Colonic mucosa (tissue), 4 donors: ENCODE results near the gene NDUFB8. TPM values are rescaled to one million over a fixed set of nuclear protein-coding genes. Genes with fewer than 3 reads are reported as not detected.

Experiments
- DNase-seq: peaks from one replicate; pipeline ENCODE4 v3.0.0-alpha.2; 2020
- H3K27ac ChIP-seq: fragments of 200-600 bp; one replicate; pipeline ENCODE4 v1.8.0; 2021
- H3K27me3 ChIP-seq: fragments of 200-600 bp; one replicate; pipeline ENCODE4 v1.8.0; 2021
- H3K36me3 ChIP-seq: fragments of 200-600 bp; one replicate; pipeline ENCODE4 v1.8.0; 2021
- H3K4me1 ChIP-seq: fragments of 200-600 bp; one replicate; pipeline ENCODE4 v1.8.0; 2021; ENCODE audit warnings: mild to moderate bottlenecking
- H3K4me3 ChIP-seq: fragments of 200-600 bp; one replicate; pipeline ENCODE4 v1.8.0; 2021
- H3K9ac ChIP-seq, 2 donors: one replicate each; pipeline ENCODE4 v1.7.0; 2013; ENCODE audit warnings: control low read depth in 2 of 2, low read depth in 2 of 2, low read length in 2 of 2
- H3K9me3 ChIP-seq: fragments of 200-600 bp; one replicate; pipeline ENCODE4 v1.8.0; 2021
- CTCF ChIP-seq: fragments of 200-600 bp; IDR thresholded peaks from one replicate; pipeline ENCODE4 v1.8.0; 2022; ENCODE audit warnings: antibody characterized with exemption, mild to moderate bottlenecking
- intact Hi-C: fragments of 100-400 bp; cut with DNase I; formaldehyde crosslinking; loops from one replicate; pipeline ENCODE4 v1.14.1; 2022
- total RNA-seq, 2 donors: library from RNA; stranded (reverse); fragmentation: NEBNext Ultra II Directional in 1 of 2; extraction: Animal tissue kit (Norgen Biotek cat#: 25700) in 1 of 2; gene quantifications; one replicate each; pipeline ENCODE4 v1.2.1, GENCODE V29; 2021
- donor health status: healthy.
- donor health status: DM: no; HTN: no; CAD: no.
- donor health status: DM: no; HTN: no; CAD: no.

Gene NDUFB8
- total RNA-seq, 2 donors from 2014 or later, result 189 to 243 TPM

- intact Hi-C loops, result no loop called here
Measured at GRCh38 chr10:100498059-100498458, 31.6 kb downstream of the NDUFB8 start.

GRCh38 chr10:100496567-100496966 lies 33.1 kb downstream of the NDUFB8 start:
- no peak for TF ChIP-seq CTCF
- H3K36me3 ChIP-seq, result peaks cover 5% of the 10 kb centered on the region
- no peak overlapping the region for H3K4me3 ChIP-seq
- H3K27me3 ChIP-seq, result no peaks in the 10 kb centered on the region
- no peaks in the 10 kb centered on the region for H3K9me3 ChIP-seq
- DNase-seq, result no peak
- no peak overlapping the region for H3K9ac ChIP-seq
- no peaks in the 10 kb centered on the region for H3K4me1 ChIP-seq
- intact Hi-C loops, result no loop called here
- H3K27ac ChIP-seq, result no peak overlapping the region

More at GRCh38 chr10:100498059-100498458, 31.6 kb downstream of the NDUFB8 start:
- Histone ChIP-seq H3K4me3 (no peak overlapping the region), H3K4me1 (no peaks in the 10 kb centered on the region), H3K9me3 (no peaks in the 10 kb centered on the region), H3K27ac (no peak overlapping the region), H3K9ac (no peak overlapping the region), H3K27me3 (no peaks in the 10 kb centered on the region), H3K36me3 (peaks cover 5% of the 10 kb centered on the region)
- TF ChIP-seq CTCF, result no peak
- DNase-seq, result no peak

- peaks cover 5% of the 10 kb centered on the region for H3K36me3 ChIP-seq
Measured at GRCh38 chr10:100490531-100490930, 39.1 kb downstream of the NDUFB8 start.

GRCh38 chr10:100489396-100489795 lies 40.3 kb downstream of the NDUFB8 start:
- intact Hi-C loops, result no loop called here
- no peaks in the 10 kb centered on the region for H3K27me3 ChIP-seq
- H3K9me3 ChIP-seq, result no peaks in the 10 kb centered on the region
- H3K4me1 ChIP-seq, result no peaks in the 10 kb centered on the region
- H3K27ac ChIP-seq, result no peak overlapping the region
- no peak for DNase-seq
- no peak for TF ChIP-seq CTCF
- peaks cover 2% of the 10 kb centered on the region for H3K36me3 ChIP-seq
- no peak overlapping the region for H3K4me3 ChIP-seq
- H3K9ac ChIP-seq, result no peak overlapping the region

More at GRCh38 chr10:100490531-100490930, 39.1 kb downstream of the NDUFB8 start:
- DNase-seq, result no peak
- intact Hi-C loops, result no loop called here
- no peaks in the 10 kb centered on the region for H3K9me3 ChIP-seq
- no peaks in the 10 kb centered on the region for H3K4me1 ChIP-seq
- TF ChIP-seq CTCF, result no peak
- no peak overlapping the region for H3K4me3 ChIP-seq
- no peak overlapping the region for H3K27ac ChIP-seq
- no peak overlapping the region for H3K9ac ChIP-seq
- H3K27me3 ChIP-seq, result no peaks in the 10 kb centered on the region

GRCh38 chr10:100487529-100487928 lies 42.1 kb downstream of the NDUFB8 start:
- Histone ChIP-seq H3K27ac (no peak overlapping the region), H3K27me3 (no peaks in the 10 kb centered on the region), H3K9ac (no peak overlapping the region), H3K36me3 (no peaks in the 10 kb centered on the region), H3K9me3 (no peaks in the 10 kb centered on the region), H3K4me1 (no peaks in the 10 kb centered on the region), H3K4me3 (no peak overlapping the region)
- DNase-seq, result no peak
- no peak for TF ChIP-seq CTCF
- intact Hi-C loops, result no loop called here
